Measurements from ENCODE around the gene B4GALT3. TPM values are rescaled to one million over a fixed set of nuclear protein-coding genes. Genes with fewer than 3 reads are reported as not detected.
A peak's percentile ranks its signal among the peaks of the same experiment; 100 is the strongest.

Gene B4GALT3
- total RNA-seq, 4 donors from 2014 or later = 20.6 to 50.7 (median 37.1) TPM

GRCh38 chr1:161157867-161158266 is 19.4 kb downstream of the B4GALT3 start:
- TF ChIP-seq CTCF (IDR thresholded peaks at IDR 0.05) = no peak
- DNase-seq (ENCODE audit: low spot score) (no peak), ATAC-seq (ENCODE audit: low FRiP score) (no peak)

DNA sequence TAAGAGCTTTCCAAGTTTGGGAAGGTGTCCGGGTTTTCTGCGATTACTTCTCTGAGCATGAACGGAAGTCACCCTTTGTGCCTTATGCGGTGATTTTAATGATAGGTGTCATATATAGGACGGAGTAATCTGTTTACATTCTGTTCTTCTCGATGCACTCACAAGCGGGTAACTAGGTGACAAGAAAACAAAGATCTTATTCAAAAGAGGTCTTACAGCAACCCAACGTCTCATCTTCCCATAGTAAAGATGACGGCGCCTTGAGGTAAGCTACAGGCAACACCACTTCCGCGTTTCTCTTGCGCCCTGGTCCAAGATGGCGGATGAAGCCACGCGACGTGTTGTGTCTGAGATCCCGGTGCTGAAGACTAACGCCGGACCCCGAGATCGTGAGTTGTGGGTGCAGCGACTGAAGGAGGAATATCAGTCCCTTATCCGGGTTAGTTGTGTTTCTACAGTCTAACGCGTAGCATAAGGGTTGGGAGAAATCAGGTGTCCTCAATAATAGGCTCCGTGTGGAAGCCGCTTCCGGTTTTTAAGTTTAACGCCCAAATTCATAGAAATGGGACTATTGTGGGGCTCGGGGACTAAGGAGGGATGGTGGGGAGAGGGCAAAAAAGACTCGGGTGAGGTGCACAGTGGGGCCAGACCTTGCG is 23.5 kb downstream of the B4GALT3 start, which contains the start of gene UFC1:
TSS of gene UFC1 (plus strand) at position 297 of the 656 bp plus-strand sequence. CDS start at position 317, 20 bp downstream.
- DNase-seq (ENCODE audit: low spot score) = no peak
- peak; percentile 75 for ATAC-seq (ENCODE audit: low FRiP score)
- no peak for TF ChIP-seq CTCF (IDR thresholded peaks at IDR 0.05)

- ATAC-seq (ENCODE audit: low FRiP score) (no peak), DNase-seq (ENCODE audit: low spot score) (no peak)
- TF ChIP-seq CTCF (IDR thresholded peaks at IDR 0.05) = no peak
Measured at GRCh38 chr1:161153176-161153575, 24.1 kb downstream of the B4GALT3 start.

DNA sequence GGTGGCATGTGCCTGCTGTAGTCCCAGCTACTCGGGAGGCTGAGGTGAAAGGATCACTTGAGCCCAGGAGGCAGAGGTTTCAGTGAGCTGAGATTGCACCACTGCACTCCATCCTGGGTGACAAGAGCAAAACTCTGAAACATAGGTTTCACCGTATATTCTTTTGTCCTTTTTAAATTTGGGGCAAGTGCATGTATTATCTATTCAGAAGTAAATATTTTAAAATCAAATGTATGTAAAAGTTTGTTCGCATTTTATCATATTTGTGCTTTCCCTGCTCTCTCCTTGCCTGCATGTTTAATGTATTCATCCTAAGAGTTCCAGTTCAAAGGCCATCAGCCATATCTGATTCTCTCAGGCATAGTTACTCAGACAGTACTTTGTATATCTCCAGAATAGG is 31.5 kb downstream of the B4GALT3 start:
- no peak for ATAC-seq (ENCODE audit: low FRiP score)
- no peak for DNase-seq (ENCODE audit: low spot score)
- TF ChIP-seq CTCF (IDR thresholded peaks at IDR 0.05) = no peak

DNA sequence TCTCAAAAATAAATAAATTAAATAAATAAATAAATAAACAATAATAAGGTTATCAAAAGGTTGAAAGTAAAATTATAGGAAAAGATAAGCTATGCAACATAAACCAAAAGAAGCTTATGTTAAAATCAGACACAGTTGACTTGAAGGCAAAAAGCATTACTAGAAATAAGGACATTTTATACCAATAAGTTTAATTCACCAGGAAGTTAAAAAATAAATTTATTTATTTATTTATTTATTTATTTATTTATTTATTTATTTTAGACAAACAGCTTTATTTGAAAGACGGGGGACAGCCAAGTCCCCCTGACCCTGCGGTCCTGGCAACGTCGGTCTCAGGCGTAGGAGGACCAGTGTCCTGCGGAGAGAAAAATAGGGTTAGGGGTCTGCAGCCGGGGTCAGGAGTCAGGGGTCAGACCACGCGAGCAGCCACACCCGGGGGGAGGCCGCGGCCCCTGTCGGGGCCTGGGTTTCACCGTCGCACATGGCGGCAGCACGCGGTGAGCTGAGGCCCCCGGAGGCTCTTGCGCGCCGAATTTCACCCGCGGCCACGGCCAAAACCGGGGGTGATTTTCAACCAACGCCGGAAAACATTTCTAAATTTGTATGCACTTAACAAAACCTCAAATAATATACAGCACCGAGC is 36.4 kb downstream of the B4GALT3 start:
- ATAC-seq (ENCODE audit: low FRiP score) (no peak), DNase-seq (ENCODE audit: low spot score) (no peak)
- TF ChIP-seq CTCF (IDR thresholded peaks at IDR 0.05) = no peak

DNA sequence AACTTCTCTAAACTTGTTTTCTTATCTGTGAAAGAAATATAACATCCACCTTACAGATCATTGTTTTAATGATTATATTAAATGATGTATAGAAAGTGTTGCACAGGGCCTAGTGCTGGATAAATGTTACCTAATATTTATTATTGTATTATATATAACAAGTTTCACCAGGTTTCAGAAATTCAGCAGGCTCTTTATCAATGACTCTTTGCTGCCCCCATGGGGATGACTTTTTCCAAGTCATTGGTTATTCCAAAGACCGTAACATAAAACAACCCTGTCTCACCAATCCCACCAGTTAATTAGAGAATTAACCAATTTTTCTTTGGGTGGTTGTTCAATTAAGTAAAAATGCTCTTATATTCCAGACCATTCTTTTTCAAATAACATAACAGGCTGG is 37.5 kb downstream of the B4GALT3 start:
- DNase-seq (ENCODE audit: low spot score) (no peak), ATAC-seq (ENCODE audit: low FRiP score) (no peak)
- no peak for TF ChIP-seq CTCF (IDR thresholded peaks at IDR 0.05)

GRCh38 chr1:161138431-161138830 is 38.9 kb downstream of the B4GALT3 start:
- no peak for ATAC-seq (ENCODE audit: low FRiP score)
- DNase-seq (ENCODE audit: low spot score) = no peak
- TF ChIP-seq CTCF (IDR thresholded peaks at IDR 0.05) = no peak

Data from omental fat pad (tissue), 4 donors.